Mucosa of descending colon (tissue), 3 donors: Measurements from ENCODE around the gene PTGDR2. TPM values are rescaled to one million over a fixed set of nuclear protein-coding genes. Genes with fewer than 3 reads are reported as not detected.

ENCODE experiments used
- ATAC-seq: fragments of 200-7000 bp; cut with Tn5 transposase; one replicate; pipeline ENCODE4 v1.9.1; 2020; ENCODE audit warnings: mild to moderate bottlenecking, moderate library complexity
- DNase-seq, 3 donors: peaks; one replicate each; pipeline ENCODE4 v3.0.0-alpha.2; 2020
- H3K36me3 ChIP-seq: fragments of 200-600 bp; one replicate; pipeline ENCODE4 v1.8.0; 2021; ENCODE audit warnings: low read depth, mild to moderate bottlenecking
- H3K4me1 ChIP-seq: fragments of 200-600 bp; one replicate; pipeline ENCODE4 v1.8.0; 2021; ENCODE audit warnings: low read depth, mild to moderate bottlenecking
- H3K4me3 ChIP-seq: fragments of 200-600 bp; one replicate; pipeline ENCODE4 v1.8.0; 2021; ENCODE audit warnings: mild to moderate bottlenecking
- H3K9me3 ChIP-seq: fragments of 200-600 bp; one replicate; pipeline ENCODE4 v1.8.0; 2021; ENCODE audit warnings: mild to moderate bottlenecking
- intact Hi-C, 2 donors: fragments of 100-400 bp; cut with DNase I in 1 of 2; cut with micrococcal nuclease in 1 of 2; formaldehyde crosslinking; loops; one replicate each; pipeline versions ENCODE4 v1.11.0 to v1.11.1; 2022; cut with DNase I, micrococcal nuclease
- total RNA-seq, 3 donors: library from RNA; stranded (reverse); fragmentation: NEBNext Ultra II Directional in 2 of 3; extraction: Animal tissue kit (Norgen Biotek cat#: 25700) in 2 of 3; gene quantifications; one replicate each; pipeline versions ENCODE4 v1.2.1 to v1.2.4, GENCODE V29; 2021 to 2023
- TF ChIP-seq, protein P1 (sequence below): fragments of 200-600 bp; IDR thresholded peaks from one replicate; pipeline ENCODE4 v1.8.0; 2022; ENCODE audit warnings: antibody characterized with exemption, mild to moderate bottlenecking
- donor health status: DM: no; HTN: no; CAD: no; lungs with moderate emphysema.
- donor health status: DM: no; HTN: no; CAD: no.
- donor health status: DM: no; HTN: yes; CAD: no.

PTGDR2 gene
- total RNA-seq, 3 donors from 2014 or later: 1.8 to 3.4 (median 2.6) TPM

DNA sequence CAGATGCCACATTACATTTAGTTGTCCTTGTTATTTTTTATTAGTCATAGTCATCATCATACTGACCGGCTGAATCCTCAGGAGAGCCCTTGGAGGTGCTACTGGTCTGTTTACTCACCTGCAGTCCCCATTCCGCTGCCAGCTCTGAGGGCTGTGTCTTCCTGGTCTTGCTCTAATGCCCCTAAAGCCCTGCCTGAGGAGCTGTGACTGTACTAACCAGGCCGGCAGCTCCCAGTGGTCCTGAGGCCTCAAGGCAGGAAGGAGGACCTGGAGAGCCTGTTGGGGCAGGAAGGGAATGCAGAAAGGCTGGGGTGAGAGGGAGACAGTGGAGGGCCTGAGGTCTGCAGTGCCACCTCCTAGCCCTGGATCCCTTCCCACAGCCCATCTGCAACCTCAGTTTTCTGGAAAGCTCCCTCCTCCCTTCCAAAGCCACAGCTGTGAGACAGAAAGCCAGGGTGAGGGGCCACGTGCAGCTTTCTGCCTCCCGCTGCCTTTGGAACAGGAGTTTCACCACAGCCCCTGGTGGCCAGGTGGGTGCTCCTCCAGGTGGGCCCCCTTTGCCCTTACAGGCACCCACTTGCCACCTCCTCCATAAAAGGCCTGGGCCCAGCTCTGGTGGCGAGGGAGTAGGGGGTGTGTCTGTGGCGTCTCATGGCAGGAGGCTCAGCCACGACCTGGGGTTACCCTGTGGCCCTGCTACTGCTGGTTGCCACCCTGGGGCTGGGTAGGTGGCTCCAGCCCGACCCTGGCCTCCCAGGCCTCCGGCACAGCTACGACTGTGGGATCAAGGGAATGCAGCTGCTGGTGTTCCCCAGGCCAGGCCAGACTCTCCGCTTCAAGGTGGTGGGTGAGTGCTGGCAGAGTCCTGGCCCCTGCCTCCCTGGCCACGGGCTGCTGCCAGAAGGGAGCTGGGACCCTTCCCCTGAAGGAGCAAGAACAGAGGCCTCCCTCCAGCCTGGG, 11.4 kb upstream of the PTGDR2 start, which contains the start of gene ZP1:
TSS of gene ZP1 (plus strand) at position 632 of the 960 bp plus-strand sequence. CDS start at position 652, 20 bp downstream.
- DNase-seq (no peak), ATAC-seq (no peak)
- intact Hi-C loops: no loop called here
- TF ChIP-seq, protein P1, sequence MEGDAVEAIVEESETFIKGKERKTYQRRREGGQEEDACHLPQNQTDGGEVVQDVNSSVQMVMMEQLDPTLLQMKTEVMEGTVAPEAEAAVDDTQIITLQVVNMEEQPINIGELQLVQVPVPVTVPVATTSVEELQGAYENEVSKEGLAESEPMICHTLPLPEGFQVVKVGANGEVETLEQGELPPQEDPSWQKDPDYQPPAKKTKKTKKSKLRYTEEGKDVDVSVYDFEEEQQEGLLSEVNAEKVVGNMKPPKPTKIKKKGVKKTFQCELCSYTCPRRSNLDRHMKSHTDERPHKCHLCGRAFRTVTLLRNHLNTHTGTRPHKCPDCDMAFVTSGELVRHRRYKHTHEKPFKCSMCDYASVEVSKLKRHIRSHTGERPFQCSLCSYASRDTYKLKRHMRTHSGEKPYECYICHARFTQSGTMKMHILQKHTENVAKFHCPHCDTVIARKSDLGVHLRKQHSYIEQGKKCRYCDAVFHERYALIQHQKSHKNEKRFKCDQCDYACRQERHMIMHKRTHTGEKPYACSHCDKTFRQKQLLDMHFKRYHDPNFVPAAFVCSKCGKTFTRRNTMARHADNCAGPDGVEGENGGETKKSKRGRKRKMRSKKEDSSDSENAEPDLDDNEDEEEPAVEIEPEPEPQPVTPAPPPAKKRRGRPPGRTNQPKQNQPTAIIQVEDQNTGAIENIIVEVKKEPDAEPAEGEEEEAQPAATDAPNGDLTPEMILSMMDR: no peak
- no peaks in the 10 kb centered on the region for H3K36me3 ChIP-seq
- H3K4me3 ChIP-seq: no peak within 1 kb of the TSS
- H3K9me3 ChIP-seq: no peaks in the 10 kb centered on the region
- H3K4me1 ChIP-seq: no peaks in the 10 kb centered on the region

DNA sequence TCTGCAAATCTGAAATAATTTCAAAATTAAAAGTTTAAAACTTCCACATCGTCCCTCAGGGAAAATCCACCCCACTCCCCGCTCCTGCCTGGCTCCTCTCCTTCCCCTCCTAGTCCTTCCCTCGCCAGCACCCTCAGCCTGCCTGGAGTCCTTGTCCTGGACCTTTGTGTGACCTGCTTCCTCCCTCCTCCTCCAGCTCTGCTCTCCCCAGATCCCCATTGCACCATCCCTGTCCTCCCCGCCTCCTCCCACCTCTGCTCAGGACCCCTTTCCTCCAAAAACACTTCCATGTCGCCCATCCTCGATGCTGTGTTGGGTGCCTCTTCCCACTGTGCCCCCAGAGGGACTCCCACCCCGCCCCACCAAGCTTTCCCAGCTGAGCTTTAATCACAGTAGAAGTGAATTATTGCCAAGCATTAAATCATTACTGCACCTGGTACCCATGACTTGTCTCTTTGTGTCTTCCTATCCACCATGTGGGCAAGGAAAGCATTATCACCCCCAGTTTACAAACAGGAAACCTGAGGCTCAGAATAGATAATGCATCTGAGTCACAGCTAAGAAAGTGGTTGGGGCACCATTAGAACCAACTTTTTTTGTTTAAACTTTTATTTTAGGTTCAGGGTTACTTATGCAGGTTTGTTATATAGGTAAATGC, 9.2 kb upstream of the PTGDR2 start:
- TF ChIP-seq, protein P1: no peak
- intact Hi-C loops: no loop called here
- DNase-seq (peak in 1 of 3 donors; percentile 19), ATAC-seq (no peak)
- H3K36me3 ChIP-seq: no peaks in the 10 kb centered on the region
- H3K4me3 ChIP-seq: no peak overlapping the region
- H3K9me3 ChIP-seq: no peaks in the 10 kb centered on the region
- H3K4me1 ChIP-seq: no peaks in the 10 kb centered on the region

DNA sequence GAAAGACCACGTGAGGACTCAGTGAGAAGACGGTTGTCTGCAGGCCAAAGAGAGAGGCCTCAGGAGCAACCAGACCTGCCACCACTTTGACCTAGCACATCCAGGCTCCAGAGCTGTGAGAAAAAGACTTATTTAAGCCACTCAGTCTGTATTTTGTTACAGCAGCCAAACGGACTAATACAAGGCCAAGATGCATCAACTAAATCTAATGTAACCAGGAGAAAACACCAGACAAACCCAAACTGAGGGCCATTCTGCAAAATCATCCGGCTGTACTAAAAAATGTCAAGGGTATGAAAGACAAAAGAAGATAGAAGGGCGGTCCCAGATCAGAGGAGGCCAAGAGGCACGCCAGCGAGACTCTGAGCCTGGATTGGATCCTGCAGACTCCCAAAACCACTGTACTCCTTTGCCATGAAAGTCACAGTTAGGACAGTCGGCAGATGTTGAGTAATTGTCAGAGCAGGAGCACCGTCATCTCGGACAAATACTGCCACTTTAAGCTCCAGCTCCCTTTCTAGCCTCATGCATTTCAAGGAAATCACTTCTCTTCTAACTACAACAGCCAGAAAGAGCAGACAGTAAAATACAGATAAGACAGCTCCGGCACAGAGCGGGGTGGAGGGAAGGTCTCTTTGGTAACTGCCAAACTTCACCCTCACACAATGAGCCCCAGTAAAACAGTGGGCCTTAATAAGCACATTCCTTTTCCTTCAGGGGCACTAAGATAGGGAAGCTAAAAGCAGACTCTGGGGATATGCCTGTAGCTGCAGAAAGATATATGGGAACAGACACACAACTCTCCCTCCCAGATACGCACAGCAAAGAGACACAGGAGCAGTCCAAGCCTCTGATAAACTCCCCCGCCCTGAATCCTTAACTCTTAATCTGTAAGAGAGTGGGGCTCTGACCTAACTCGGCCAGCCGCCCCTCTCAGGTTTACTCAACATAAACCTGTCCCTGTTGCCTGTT, 8.1 kb upstream of the PTGDR2 start:
- Histone ChIP-seq H3K4me1 (no peaks in the 10 kb centered on the region), H3K9me3 (no peaks in the 10 kb centered on the region), H3K4me3 (no peak overlapping the region), H3K36me3 (no peaks in the 10 kb centered on the region)
- DNase-seq (peak in 1 of 3 donors; percentile 3), ATAC-seq (no peak)
- intact Hi-C loops: no loop called here
- TF ChIP-seq, protein P1: no peak

DNA sequence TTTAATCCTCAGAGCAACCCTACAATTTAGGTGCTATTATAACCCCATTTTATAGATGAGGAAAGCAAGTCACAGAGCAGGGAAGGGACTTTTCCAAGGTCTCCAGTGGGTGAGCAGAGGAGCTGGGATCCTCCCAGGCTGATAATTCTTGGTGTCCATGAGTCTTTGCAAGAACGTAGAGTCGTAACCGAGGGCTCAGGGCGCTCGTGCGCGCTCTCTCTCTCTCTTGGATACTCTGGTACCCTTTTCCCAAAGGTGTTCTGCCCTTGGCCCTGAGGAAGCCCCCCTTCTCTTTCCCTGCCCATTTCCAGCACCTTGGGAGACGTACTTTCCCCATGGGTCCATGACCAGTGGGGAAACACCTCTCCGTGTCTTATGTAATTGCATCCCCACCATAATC, 6.4 kb upstream of the PTGDR2 start:
- DNase-seq (no peak), ATAC-seq (no peak)
- TF ChIP-seq, protein P1: no peak
- intact Hi-C loops: no loop called here
- no peaks in the 10 kb centered on the region for H3K9me3 ChIP-seq
- H3K4me1 ChIP-seq: no peaks in the 10 kb centered on the region
- no peaks in the 10 kb centered on the region for H3K36me3 ChIP-seq
- H3K4me3 ChIP-seq: no peak overlapping the region

GRCh38 chr11:60860943-60861342, 5.2 kb upstream of the PTGDR2 start:
- Histone ChIP-seq H3K36me3 (no peaks in the 10 kb centered on the region), H3K9me3 (no peaks in the 10 kb centered on the region), H3K4me3 (no peak overlapping the region), H3K4me1 (no peaks in the 10 kb centered on the region)
- ATAC-seq (no peak), DNase-seq (no peak)
- TF ChIP-seq, protein P1: no peak
- intact Hi-C loops: no loop called here
